IPS-18c (cell line): Measurements from ENCODE around the gene MFSD12.

Experiments used
- H3K4me3 ChIP-seq: 2 replicates; pipeline ENCODE4 v1.7.0; 2013; ENCODE audit warnings: low read depth, mild to moderate bottlenecking, low read length, moderate library complexity; ENCODE audit not compliant: insufficient read depth
- H3K9me3 ChIP-seq: one replicate; pipeline ENCODE4 v1.6.1; 2013; ENCODE audit warnings: mild to moderate bottlenecking, low read length, moderate library complexity; ENCODE audit not compliant: control insufficient read depth, insufficient read depth

Gene MFSD12

GRCh38 chr19:3545669-3546034 lies 11.7 kb downstream of the MFSD12 start:
- H3K9me3 ChIP-seq, result no peaks in the 10 kb centered on the region
- H3K4me3 ChIP-seq, result no peak overlapping the region

DNA sequence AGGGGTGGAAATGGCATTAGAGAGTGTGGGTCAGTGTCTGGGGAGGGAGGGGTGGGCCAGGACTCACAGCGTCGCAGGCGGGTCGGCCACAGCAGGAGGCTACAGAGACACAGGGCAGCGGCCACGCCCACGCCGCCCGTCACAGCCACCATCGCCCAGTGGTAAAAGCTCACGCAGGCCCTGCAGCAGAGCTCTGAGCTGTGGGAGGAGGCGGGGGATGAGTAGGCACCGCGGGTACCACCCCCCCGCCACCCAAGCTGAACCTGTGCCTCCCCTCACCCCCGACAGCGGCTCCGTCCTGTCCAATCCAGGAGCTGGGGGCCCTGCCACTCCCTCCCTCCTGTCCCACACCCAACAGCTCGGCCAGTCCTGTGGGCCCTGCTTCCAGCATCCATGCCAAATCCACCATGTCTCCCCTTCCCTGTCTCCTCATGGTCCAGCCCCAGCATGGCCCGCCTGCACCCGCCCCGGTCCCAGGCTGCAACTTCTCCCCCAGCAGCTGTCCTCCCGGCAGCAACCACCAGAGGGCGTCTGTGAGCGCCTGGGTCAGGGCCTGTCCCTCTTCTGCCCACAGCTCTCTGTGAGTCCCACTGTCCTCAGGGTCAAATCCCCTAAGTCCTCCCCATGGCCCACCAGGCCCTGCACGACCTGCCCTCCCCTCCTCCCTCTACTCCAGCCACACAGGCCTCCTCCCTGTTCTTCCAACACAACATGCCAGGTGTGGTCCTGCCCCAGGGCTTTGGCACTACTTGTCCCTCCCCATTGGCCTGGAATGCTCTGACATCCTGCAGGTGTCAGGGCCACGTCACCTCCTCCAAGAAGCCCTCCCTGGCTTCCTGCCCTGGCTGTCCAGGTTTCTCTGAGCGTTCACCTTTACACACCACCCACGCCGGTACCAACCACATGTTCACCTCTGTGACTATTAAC lies 12.4 kb downstream of the MFSD12 start:
- Histone ChIP-seq H3K9me3 (no peaks in the 10 kb centered on the region), H3K4me3 (no peak overlapping the region)

DNA sequence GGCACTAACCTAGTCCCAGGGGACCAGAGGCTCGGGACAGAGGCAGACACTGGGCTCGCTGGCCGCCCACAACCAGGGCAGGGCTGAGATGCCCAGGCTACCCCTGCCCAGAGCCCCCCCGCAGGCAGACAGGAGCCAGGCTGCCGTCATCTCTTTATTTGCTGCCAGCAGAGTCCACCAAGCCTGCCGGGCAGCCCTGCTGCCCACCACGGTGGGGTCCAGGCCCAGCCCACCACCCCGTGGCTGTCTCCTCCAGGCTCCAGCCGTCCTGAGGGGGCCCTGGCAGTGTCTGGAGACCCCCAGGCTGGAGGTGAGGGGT lies 13.4 kb downstream of the MFSD12 start:
- Histone ChIP-seq H3K4me3 (no peak overlapping the region), H3K9me3 (no peaks in the 10 kb centered on the region)

DNA sequence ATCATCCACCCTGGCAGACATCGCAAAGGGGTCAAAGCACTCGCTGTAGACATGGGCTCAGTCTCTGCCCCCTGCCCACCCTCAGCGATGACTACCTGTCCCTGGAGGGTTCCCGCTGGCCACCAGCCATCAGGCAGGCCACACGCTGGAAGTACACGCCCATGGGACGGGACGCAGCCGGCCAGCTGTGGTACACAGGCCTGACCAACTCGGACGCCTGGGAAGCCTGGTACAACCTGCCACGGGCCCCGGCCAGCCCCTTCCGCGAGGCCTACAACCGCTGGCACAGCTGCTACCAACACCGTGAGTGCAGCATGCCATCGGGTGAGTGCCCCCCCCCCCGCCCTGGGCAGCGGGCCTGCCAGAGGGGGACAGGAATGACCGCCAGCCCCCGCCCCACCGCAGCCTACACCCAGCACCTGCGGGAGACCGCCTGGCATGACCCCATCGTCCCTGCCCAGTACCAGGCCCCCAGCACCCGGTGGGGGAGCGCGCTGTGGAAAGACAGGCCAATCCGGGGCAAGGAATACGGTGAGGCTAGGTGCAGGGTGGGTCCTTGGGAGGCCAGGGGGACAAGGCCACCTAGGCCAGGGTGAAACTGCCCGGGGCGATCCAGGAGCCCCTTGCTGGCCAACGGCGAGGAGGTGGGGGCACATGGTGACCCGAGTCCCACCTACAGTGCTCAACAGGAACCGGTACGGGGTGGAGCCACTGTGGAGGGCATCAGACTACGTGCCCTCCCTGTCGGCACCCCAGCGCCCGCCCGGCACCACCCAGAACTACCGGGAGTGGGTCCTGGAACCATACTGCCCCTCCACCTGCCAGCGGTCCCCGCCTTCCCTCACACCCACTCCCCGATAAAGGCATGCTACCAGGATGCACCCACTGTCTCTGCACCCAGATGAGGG lies 14.0 kb downstream of the MFSD12 start:
- H3K9me3 ChIP-seq, result no peaks in the 10 kb centered on the region
- H3K4me3 ChIP-seq, result no peak overlapping the region

- Histone ChIP-seq H3K9me3 (no peaks in the 10 kb centered on the region), H3K4me3 (no peak overlapping the region)
These were observed 17.6 kb downstream of the MFSD12 start for GRCh38 chr19:3539756-3540118.

- Histone ChIP-seq H3K9me3 (no peaks in the 10 kb centered on the region), H3K4me3 (no peak within 1 kb of the TSS; the same call in 1 of the 2 replicates)
These were observed 18.2 kb downstream of the MFSD12 start, which contains the start of gene TEKTIP1 for GRCh38 chr19:3538965-3539755. Gene TEKTIP1 (plus strand): TSS chr19:3539174. CDS start chr19:3539178, 4 bp downstream.

- H3K4me3 ChIP-seq, result no peak overlapping the region; the same call in 1 of the 2 replicates
- H3K9me3 ChIP-seq, result no peaks in the 10 kb centered on the region
These were observed 19.0 kb downstream of the MFSD12 start for GRCh38 chr19:3538258-3538929.

GRCh38 chr19:3537438-3538240 lies 19.7 kb downstream of the MFSD12 start:
- H3K4me3 ChIP-seq, result no peak overlapping the region
- no peaks in the 10 kb centered on the region for H3K9me3 ChIP-seq

GRCh38 chr19:3537101-3537437 lies 20.3 kb downstream of the MFSD12 start:
- H3K9me3 ChIP-seq, result no peaks in the 10 kb centered on the region
- no peak overlapping the region for H3K4me3 ChIP-seq

DNA sequence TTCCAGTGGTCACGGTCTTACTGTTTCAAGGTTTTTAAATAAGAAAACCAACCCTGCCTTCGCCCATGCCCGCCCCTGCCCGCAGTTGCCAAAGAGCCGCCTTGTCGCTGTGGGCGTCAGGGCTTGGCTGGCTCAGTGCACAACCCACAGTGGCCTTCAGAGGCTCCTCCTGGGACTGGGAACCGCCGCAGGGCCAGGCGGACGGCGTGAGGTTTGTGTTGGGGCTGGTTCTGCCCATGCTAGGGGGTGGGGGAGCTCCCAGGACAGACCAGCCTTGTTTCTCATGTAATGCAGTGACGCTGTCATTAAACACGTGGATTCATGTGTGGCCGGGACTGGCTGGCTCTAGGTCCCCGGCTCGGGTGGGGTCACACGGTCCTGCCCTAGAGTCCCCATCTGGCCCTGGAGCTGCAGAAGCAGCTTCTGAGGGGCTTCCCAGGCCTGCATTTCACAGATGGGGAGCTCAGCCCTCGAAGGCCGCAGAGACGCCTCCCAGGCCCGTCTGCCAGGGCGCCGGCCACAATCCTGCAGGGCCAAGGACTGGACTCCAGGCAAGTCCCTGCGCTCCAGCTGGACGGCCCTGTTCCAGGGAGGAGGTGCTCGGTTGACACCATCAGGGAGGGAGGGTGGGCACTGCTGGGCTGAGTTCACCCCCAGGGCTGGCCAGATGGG lies 20.8 kb downstream of the MFSD12 start:
- Histone ChIP-seq H3K9me3 (no peaks in the 10 kb centered on the region), H3K4me3 (no peak overlapping the region)

GRCh38 chr19:3535981-3536380 lies 21.4 kb downstream of the MFSD12 start:
- H3K9me3 ChIP-seq, result no peaks in the 10 kb centered on the region
- no peak overlapping the region for H3K4me3 ChIP-seq

GRCh38 chr19:3535563-3535965 lies 21.8 kb downstream of the MFSD12 start:
- no peak overlapping the region for H3K4me3 ChIP-seq
- H3K9me3 ChIP-seq, result no peaks in the 10 kb centered on the region

DNA sequence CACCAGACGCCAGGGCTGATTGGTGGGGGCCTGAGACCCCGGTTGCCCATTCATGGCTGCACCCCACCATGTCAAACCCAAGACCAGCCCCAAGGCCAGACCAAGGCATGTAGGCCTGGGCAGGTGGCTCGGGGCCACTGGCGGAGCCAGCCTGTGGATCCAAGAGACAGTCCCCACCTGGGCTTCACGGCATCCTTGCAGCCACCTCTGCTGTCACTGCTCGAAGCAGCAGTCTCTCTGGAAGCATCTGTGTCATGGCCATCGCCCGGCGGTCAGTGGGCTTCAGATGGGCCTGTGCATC lies 22.2 kb downstream of the MFSD12 start:
- Histone ChIP-seq H3K9me3 (no peaks in the 10 kb centered on the region), H3K4me3 (no peak overlapping the region)

GRCh38 chr19:3534375-3535234 lies 22.8 kb downstream of the MFSD12 start:
- Histone ChIP-seq H3K4me3 (no peak overlapping the region), H3K9me3 (no peaks in the 10 kb centered on the region)

- H3K9me3 ChIP-seq, result no peaks in the 10 kb centered on the region
- H3K4me3 ChIP-seq, result no peak overlapping the region
These were observed 23.7 kb downstream of the MFSD12 start for GRCh38 chr19:3533563-3534216.
